Activated CD4-positive, alpha-beta T cell treated with anti-CD3 and anti-CD28 coated beads, Interleukin-2, Interleukin-6, amounts not matched to agents 100 ng/mL and 50 ng/mL, durations not matched to agents 16 hours and 8 hours (primary cell): ENCODE results near the gene FHAD1.

ENCODE experiments used
- DNase-seq: peaks from one replicate; pipeline ENCODE4 v3.0.0-alpha.2; 2020

The FHAD1 gene

GRCh38 chr1:15444468-15445389 is 197.7 kb downstream of the FHAD1 start:
- no peak for DNase-seq

- DNase-seq, result no peak
Observed at GRCh38 chr1:15445390-15446122, 198.5 kb downstream of the FHAD1 start.

DNA sequence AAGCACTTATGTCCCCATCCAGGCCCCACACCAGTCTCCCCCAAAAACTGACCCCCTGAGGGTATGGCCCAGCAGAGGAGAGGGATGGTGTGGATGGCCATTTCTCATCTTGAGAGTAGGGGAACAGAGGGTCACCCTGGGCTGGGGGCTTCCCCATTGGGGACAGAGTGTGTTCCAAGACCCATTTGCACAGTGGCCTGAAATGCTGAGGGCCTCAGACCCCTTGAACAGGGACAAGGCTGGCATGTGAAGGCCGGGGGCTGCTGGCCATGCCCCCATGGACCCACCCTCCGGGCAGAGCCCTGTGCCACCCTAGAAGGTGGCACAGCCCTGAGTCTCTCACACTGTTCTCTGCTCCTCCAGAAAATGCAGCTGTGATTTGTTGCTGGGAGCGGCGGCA is 199.2 kb downstream of the FHAD1 start:
- DNase-seq, result no peak
